ENCODE measurements around the gene THOC5.

Gene THOC5

GRCh38 chr22:29470159-29470855, 83.2 kb downstream of the THOC5 start:
- DNase-seq: peak; percentile 70

DNA sequence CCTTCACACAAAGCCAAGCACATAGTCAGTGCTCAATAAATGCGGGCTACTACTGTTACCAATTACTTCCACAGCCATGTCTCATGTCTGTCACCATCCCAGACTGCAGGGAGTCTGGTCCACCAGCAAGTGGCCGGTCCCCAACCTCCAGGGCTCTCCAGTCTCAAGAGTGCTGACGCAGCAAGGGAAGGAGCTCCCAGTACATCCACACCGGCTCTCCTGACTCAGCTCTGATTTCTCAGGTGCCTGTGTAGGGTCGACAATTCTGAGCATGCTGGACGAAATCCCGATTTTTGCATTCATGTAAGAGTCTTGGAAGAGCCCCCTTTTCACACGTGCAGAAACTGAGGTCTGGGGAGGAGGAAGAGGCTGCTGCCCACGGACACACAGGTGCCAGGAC, 83.8 kb downstream of the THOC5 start:
- no peak for DNase-seq

GRCh38 chr22:29464581-29464980, 89.0 kb downstream of the THOC5 start:
- DNase-seq: no peak

- DNase-seq: no peak
Measured at GRCh38 chr22:29463629-29464028, 89.9 kb downstream of the THOC5 start.

DNA sequence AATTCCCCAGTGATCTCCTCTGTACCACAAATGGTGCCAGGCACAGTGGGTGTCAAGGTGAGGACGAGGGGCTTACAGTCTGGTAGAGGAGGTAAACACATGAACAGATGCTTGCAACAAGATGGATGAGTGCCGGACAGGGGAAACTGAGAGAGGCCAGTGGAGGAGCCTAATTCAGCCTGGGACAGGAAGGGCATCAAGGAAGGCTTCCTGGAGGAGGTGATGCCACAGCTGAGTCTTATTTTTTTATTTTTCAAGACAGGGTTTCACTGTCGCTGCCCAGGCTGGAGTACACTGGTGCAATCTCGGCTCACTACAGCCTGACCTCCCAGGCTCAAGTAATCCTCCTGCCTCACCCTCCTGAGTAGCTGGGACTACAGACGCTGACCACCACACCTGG, 92.3 kb downstream of the THOC5 start:
- DNase-seq: no peak

DNA sequence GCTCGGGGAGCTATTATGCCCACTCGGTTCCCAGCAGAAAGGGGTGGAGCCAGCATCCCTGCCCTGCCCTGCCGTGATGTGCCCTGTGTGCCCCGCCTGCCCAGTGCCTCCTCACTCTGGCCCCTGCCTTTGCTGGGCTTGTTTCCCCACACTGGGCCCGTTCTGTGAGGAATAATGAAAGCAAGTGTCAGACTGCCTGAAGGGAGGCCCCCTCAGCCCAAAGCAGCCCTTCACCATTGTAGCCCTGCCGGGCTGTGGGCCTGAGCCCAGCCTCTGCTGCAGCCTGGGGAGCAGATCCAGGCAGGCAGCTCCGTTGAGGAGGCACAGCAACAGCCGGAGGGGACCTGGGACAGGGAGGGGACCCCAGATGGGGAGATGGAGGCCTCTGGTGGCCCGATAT, 93.8 kb downstream of the THOC5 start:
- DNase-seq: no peak

- no peak for DNase-seq
Measured at GRCh38 chr22:29458551-29458950, 95.0 kb downstream of the THOC5 start.

DNA sequence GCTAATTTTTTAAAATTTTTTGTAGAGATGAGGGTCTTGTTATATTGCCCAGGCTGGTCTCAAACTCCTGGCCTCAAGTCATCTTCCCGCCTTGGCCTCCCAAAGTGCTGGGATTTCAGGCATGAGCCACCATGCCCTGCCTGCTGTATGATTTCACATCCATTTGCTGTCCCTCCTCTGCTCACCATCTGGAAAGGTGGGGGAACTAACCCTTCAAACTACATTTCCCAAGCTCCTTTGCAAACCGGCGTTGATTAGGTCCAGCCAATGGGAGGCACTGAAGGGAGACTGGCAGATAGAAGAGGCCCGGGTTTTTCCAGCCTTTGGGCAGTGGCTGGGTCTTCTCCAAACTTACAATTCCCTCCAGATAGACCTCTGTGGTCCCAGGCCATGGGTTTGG, 95.8 kb downstream of the THOC5 start:
- DNase-seq: no peak

DNA sequence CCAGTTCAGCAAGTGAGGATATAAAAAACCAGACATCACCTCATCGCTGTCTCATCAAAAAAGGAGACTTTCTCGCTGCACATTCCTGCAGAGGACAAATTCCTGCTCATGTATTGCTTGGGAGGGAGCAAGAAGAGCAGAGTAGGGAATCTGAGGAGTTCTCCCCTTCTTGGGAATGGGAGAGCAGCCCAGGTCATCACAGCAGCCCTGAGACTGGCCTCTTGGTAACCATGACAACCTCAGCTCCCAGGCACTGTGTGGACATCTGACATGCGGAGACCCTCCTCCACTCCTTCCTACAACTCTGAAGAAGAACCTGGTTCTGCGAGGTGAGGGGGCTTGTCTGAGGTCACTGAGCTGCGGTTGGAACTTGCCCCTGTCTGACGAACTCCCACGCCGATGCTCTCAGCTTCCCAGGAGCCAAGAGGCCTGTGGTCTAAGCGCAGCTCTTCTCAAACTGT, 97.3 kb downstream of the THOC5 start:
- no peak for DNase-seq
